HG03571 (cell line): Measurements from ENCODE around the gene COL6A3.

ENCODE experiments used
- ATAC-seq: cut with Tn5 transposase; IDR thresholded peaks from one replicate; pipeline ENCODE4 v1.9.1; 2021; ENCODE audit not compliant: unreplicated experiment

COL6A3 gene

DNA sequence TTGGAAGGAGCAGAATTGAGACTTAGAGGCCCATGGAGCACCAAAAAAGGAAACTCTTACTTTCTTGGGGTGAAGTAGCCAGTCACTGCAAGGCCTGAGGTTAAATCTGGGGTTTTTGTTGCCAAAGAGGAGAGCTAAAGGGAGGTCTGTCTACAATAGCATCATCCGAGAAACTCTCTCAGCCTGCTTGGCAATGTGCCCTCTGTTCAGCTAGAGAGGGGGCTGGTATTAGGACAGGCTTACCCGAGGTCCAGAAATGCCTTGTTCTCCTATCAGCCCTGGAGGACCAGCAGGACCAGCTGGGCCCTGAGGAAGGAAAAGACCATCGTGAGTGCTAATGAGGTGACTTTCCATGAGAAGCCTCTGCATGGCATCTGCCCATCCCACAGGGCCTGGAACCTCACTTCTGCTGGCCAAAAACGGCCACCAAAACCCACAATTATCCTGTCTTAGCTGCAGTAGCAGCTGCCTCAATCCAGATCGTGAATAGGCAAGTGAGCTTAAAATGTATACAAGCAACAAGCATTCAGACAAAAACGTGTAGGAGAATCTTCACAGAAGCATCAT lies 61.6 kb downstream of the COL6A3 start:
- ATAC-seq: no peak

GRCh38 chr2:237351796-237352195 lies 62.2 kb downstream of the COL6A3 start:
- ATAC-seq: no peak

DNA sequence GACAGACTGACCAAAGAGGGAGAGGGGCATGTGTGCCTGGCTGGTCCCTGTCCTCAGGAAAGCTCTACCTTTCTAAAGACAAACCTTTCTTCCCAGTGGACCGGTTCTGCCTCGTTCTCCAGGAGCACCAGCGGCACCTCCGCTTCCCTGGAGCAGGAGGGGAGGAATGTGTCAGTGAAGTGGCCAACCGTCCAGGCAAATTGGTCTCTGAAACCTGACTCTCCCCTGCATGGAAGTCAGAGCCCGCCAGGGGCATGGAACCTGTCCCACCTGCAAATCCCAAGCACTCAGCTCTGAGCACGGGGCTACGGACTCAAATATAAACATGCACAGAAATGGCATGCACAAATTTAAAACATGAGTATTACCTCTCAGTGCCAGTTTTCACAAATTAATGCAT lies 62.9 kb downstream of the COL6A3 start:
- no peak for ATAC-seq

DNA sequence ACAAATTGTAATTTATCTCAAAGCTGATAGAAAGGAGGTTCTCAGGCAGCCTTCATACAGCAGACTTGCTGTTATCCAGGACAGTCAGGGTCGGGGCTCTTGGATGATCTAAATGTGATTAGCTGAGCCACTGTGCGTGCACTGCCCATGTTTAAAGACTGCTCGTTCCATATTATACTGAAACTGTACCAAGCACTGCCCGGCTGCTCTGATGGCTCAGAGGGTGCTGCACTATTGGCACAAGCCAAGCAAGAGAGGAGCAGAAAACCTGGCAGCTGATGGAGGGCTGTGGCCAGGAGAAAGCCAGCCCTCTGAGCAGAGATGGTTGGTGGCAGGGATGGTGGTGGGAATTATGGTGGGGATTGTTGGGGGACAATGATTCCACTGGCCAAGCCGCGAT lies 63.4 kb downstream of the COL6A3 start:
- no peak for ATAC-seq

DNA sequence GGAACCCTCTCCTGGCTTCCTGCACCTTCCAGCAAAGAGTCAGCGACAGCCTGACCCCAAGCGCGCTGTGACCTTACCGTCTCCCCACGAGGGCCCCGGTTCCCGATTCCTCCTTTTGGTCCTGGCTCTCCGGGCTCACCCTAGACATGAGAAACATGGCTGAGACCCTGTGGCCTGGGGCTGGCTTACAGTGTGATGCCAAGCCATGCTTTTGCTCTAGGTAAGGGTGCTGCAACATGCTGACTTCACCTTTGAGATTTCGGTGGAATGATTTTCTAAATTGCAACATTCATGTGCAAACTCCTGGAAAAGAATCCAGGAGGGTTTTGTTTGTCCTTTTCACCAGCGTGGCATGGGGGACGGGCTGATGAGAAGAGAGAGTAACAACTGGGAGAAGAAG lies 63.9 kb downstream of the COL6A3 start:
- no peak for ATAC-seq

- ATAC-seq: no peak
Measured at GRCh38 chr2:237348281-237348865, 65.6 kb downstream of the COL6A3 start.

DNA sequence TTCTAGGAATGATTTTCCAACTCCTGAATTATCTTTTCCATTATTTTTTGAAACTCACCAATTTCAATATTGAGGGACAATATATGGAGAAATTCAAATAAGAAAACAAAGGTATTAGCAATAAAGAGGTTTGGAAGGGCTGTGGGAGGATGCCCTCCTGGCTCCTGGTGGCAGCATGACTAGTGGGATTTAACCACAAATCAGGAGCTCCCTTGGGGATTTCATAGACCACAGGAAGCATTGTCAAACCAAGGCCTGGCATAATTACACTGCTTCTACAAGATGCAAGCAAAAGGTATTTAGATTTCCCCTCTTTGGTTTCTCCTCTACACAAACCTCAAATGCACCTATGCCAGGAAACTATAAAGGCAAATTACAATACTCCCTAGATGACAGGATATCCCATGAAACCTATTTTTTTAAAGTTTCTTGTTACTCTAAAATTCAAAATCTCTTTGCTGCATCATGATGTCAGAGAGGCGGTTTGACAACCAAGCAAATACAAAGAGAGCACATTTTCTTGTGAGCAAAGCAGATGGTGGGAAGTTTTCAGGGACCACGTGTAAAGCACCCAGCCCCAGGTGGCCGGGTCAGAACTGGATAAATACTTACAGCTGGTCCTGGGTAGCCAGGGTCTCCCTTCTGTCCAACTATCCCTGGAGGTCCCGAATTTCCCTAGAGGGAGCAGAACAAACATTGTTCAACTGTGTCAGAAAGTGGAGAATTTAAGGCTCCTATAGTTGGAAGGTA lies 67.9 kb downstream of the COL6A3 start:
- ATAC-seq: no peak

GRCh38 chr2:237345411-237345810 lies 68.6 kb downstream of the COL6A3 start:
- ATAC-seq: no peak

DNA sequence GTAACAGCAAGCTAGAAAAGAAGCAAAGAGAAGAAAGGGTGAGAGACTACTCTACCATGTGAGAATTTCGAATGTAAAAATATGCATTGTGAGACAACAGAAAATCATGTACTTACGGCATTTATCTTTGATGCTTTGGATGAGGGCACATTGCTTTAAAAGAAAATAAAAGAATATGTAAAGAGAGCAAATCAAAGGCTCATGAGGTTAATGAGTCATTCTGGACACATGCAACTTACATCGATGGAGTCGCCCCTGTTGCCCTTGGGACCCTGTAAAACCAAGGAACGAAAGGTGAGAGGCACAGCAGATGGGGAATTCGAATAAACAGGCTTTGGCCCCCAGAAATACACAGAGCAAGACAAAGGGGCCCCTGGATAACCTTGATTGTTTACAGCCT lies 69.0 kb downstream of the COL6A3 start:
- ATAC-seq: no peak

DNA sequence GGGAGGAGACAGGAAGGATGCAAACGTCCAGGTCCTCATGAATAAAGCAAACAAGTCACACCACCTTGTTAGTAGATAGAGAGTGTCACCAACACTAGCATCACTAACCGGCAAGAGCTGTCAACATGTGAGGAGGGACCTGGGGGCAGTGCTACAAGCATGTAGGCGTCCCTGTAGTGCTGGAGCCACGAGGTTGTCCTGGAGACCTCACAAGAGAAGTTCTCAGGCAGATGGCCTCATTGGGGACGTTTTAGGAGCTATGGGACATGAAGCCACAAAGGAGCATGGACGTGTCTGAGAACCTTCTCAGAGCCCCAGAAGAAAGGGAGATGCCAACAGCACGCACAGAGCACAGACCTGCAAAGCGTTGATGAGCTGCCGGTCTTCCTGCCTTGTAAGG lies 70.0 kb downstream of the COL6A3 start:
- ATAC-seq: no peak

DNA sequence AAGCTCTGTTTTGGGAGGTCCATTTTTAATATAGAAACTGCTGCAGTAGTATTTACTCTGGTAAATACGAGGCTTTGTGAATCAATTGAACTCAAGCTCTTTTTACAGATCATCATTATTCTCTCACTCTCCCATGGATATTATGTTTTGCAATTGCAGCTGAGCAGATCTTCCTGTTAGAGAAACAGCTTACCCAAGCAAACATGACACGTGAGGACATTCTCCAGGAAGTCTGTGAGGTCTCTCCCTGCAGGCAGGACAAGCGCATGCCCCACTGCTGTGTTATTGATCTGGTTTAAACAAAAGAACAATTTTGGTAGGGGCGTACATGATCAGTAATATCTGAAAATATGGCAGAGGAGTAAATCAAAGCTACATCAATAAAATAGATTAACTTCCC lies 72.1 kb downstream of the COL6A3 start:
- ATAC-seq: no peak

DNA sequence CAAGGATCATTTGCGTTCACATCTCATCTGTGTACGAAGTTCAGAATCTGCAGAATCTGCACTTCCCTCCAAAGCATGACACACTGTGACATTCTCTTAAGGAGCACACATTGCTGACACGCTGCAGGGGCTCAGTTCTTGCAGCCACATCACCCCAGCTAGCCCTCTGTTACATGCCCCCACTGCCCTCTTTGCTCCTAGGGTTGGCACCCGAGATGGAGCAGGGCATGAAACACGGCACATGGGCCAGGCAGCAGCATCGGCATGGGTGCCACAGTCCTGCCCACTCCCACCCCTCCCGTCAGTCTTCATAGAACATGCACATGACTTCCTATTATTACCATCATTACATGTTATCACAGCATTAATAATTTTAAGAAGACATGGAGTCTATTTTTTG lies 76.4 kb downstream of the COL6A3 start:
- no peak for ATAC-seq

DNA sequence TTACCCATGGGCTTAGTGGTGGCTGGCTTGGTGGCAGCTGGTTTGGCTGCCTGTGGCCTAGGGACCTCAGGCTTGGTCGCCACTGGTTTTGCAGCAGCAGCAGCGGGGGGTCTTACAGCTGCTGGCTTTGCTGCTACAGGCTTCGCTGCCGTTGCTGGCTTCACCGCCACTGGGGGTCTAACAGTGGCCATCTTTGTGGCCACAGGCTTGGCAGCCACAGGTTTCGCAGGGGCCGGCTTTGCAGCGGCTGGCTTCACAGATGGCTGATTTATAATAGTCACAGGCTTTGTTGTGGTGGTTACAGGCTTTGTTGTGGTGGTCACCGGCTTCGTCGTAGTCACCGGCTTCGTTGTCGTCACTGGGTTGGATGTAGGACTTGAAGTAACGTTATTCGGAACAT lies 77.8 kb downstream of the COL6A3 start:
- ATAC-seq: no peak

- ATAC-seq: no peak
Measured at GRCh38 chr2:237333748-237334147, 80.2 kb downstream of the COL6A3 start.

DNA sequence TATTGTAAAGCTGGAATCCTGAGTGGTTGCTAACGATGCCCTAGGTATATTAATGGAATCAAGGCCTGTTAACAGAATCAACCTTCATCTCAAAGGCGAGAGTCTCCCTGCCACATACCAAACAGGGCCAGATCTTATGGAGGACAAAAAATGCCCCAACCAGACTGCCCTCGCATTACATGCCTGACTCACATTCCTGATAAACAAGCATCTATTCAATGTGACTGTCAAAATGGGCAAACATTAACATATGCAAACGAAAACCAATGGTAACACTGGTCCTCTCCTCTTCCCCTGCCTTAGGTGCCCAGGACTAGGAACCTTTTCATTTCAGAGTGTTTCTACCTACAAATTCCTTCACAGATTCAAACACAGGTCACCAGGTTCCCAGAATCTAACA lies 83.4 kb downstream of the COL6A3 start:
- ATAC-seq: no peak

GRCh38 chr2:237327175-237327950 lies 86.6 kb downstream of the COL6A3 start:
- ATAC-seq: no peak

DNA sequence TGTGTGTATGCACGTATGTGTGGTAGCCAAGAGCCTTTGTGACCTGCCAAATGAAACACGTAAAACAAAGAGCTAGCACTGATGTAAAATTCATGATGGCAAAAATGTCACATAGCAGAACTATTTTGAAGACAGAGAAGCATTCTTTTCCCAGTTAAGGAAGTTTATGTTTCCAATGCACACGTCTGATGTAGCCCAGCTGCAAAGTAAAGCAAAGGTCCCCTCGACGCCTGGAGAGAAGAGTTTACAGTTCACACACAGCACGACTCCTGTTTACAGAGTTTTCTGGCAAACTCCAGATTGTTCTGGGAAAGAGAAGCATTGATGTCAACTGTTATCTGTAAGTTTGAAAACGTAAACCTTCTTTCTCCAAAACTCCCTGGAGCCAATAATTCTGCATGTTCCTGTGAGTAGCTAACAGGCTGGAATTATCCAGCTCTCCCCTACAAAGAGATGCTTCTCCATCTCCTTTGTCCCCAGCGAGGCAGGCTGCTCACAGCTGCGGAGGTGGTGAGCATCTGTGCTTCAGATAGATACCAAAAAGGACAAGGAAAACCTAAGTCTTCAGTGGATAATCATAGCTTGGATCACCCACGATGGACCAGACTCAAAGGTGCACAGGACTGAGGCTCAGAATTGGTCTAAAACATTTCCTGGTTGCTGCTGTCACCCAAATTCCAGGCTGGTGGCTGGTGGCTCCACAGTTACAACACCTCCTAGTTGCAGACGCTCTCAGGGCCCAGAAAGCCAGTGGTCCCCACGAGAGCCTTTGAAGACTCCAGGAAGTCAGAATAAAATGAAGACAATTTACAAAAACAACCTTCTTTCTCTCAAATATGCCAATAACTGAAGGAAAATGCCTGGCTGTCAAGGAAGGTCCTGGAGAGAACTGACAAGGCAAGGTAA lies 87.4 kb downstream of the COL6A3 start:
- no peak for ATAC-seq

DNA sequence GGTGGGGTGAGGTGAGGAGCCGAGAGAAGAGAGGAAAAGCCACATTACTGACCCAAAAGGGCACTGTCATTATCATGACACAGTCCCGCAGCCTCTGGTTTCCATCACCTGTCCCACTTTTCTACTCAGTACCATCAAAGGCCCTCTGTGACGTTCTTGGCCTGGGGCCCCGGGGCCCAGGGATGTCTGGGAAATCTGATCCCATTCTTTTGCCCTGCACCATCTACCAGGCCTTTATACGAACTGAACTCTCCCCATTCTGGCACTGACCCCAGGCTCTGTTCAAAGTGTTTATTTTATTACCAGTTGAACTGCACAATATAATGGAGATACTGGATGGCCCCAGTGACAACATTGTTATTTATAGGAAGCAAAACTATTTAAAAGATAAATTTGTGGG lies 89.1 kb downstream of the COL6A3 start:
- ATAC-seq: no peak

DNA sequence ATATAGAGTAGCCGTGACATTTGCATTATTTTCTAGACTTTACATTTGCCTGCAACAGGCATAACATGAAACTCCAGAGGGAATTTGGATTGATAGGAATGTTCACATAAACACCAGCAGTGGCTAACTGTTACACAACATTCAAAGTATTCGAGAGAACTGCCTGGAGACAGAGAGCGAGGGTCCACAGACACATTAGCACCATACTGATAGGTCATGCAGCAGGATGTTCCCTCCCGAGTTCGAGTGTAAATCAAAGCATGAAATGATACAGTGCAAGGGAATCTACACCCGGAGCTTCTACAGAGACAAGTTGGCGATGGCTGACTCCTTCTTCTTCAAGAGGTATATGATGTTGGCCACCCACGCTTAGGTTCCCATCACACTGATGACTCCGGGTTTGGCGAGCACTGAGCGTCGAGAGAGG lies 89.5 kb downstream of the COL6A3 start:
- no peak for ATAC-seq

DNA sequence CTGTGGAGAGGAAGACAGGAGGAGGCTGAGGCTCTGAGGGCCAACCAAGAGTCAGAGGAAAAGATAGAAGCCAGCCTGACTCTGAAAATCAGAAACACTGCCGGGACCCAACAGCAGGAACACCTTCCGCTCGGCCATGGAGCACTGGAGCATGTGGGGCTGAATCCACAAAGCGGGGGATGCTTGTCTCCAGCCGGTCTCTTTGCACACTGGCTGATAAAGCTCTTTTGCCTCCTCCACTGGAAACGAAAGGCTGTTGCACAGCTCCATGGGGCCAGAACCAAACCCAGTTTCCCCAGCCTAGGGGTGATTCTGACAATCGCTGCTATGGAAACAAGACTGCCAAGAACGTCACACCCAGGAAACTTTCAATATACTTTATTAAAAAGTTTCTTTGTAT lies 90.3 kb downstream of the COL6A3 start:
- ATAC-seq: no peak

- no peak for ATAC-seq
Measured at GRCh38 chr2:237322564-237322963, 91.4 kb downstream of the COL6A3 start.
